Right lobe of liver (tissue), 6 donors: ENCODE results near the gene PTPRT. TPM values are rescaled to one million over a fixed set of nuclear protein-coding genes. Genes with fewer than 3 reads are reported as not detected.

Experiments
- ATAC-seq, 4 donors: fragments of 200-7000 bp; cut with Tn5 transposase; one replicate each; pipeline ENCODE4 v1.9.1; 2020; ENCODE audit warnings: mild to moderate bottlenecking in 4 of 4, moderate library complexity in 4 of 4
- DNase-seq, 3 donors: peaks; one replicate each; pipeline ENCODE4 v3.0.0-alpha.2; 2020
- H3K27ac ChIP-seq, 3 donors: fragments of 200-600 bp; one replicate each; pipeline ENCODE4 v1.8.0; 2022
- H3K27me3 ChIP-seq, 2 donors: fragments of 200-600 bp; one replicate each; pipeline ENCODE4 v1.8.0; 2022
- H3K36me3 ChIP-seq, 4 donors: fragments of 200-600 bp; sonication (generic) in 1 of 4; one replicate each; pipeline versions ENCODE4 v1.5.1 to v1.8.0; 2017 to 2022; ENCODE audit warnings: control low read depth in 1 of 4
- H3K4me1 ChIP-seq, 4 donors: fragments of 200-600 bp; sonication (generic) in 1 of 4; one replicate each; pipeline versions ENCODE4 v1.5.1 to v1.8.0; 2017 to 2022; ENCODE audit warnings: control low read depth in 1 of 4
- H3K4me3 ChIP-seq, 3 donors: fragments of 200-600 bp; one replicate each; pipeline ENCODE4 v1.8.0; 2022
- H3K9me3 ChIP-seq, 4 donors: fragments of 200-600 bp; sonication (generic) in 1 of 4; one replicate each; pipeline versions ENCODE4 v1.5.1 to v1.8.0; 2017 to 2022; ENCODE audit warnings: control low read depth in 1 of 4
- CTCF ChIP-seq, 4 donors: fragments of 200-600 bp in 3 of 4; fragments of 450-650 bp in 1 of 4; IDR thresholded peaks; one replicate each; pipeline versions ENCODE4 v1.5.1 to v1.8.0; 2016 to 2022; ENCODE audit warnings: antibody characterized with exemption in 4 of 4, mild to moderate bottlenecking in 2 of 4
- POLR2A ChIP-seq: fragments of 450-650 bp; IDR thresholded peaks from one replicate; pipeline ENCODE4 v1.6.1; 2017; ENCODE audit warnings: antibody characterized with exemption, mild to moderate bottlenecking
- WGBS: methylation state at CpG from one replicate; pipeline ENCODE4 v1.1.6; 2018; ENCODE audit warnings: low coverage, low lambda C conversion rate; ENCODE audit not compliant: insufficient coverage; ENCODE audit errors: missing lambda C conversion rate; 5-methylcytosine and 5-hydroxymethylcytosine counted together
- intact Hi-C, 2 donors: fragments of 100-400 bp; cut with DNase I; formaldehyde crosslinking; loops; one replicate each; pipeline versions ENCODE4 v1.11.2 to v1.14.1; 2022
- total RNA-seq, 6 experiments: library from RNA; depleted of rRNA in 2 of 6; stranded (reverse); fragments of >200 nt in 2 of 6; fragmentation: NEBNext Ultra II Directional in 3 of 6; extraction: Animal tissue kit (Norgen Biotek cat#: 25700) in 3 of 6; gene quantifications; one replicate each; pipeline versions ENCODE4 v1.1.0 to v1.2.4, GENCODE V29; 2016 to 2023
- donor health status: DM: no; HTN: yes; CAD: no.
- donor health status: DM: no; HTN: no; CAD: no.
- donor health status: DM: no; HTN: no; CAD: no.
- donor health status: DM: no; HTN: yes; CAD: no.
- donor health status: DM: no; HTN: yes; CAD: no.

The PTPRT gene
- total RNA-seq, 6 experiments from 2014 or later = 0.18 to 1.0 (median 0.51) TPM

DNA sequence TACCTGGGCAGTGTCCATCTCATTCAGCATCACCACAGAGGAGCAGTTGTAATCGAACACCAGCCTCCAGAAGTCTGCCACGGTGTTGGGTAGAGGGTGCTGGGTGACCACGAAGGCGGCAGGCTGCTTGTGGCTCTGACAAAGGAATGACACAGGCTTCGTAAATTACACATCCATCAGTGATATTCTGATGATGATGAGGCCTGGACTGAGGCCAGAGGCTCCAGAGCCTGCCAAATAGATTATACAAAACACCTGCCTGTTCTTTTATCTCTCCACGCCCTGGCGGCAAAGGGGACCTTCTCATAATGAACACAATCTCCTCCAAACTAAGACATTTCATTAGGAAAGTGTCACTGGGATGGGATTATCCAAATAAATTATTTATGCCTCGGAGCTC, 1091.3 kb downstream of the PTPRT start:
- DNase-seq (no peak), ATAC-seq (no peak)
- 91% methylated on average over 5 of the region's 8 CpGs for WGBS
- Histone ChIP-seq H3K27ac (no peak overlapping the region), H3K4me3 (no peak overlapping the region), H3K36me3 (no peaks in the 10 kb centered on the region), H3K4me1 (no peaks in the 10 kb centered on the region), H3K9me3 (no peaks in the 10 kb centered on the region), H3K27me3 (no peaks in the 10 kb centered on the region)
- intact Hi-C loops = no loop called here
- TF ChIP-seq CTCF (IDR thresholded peaks at IDR 0.05) (no peak), POLR2A (no peak)

GRCh38 chr20:42097741-42098140, 1092.0 kb downstream of the PTPRT start:
- Histone ChIP-seq H3K9me3 (no peaks in the 10 kb centered on the region), H3K4me3 (no peak overlapping the region), H3K4me1 (no peaks in the 10 kb centered on the region), H3K36me3 (no peaks in the 10 kb centered on the region), H3K27ac (no peak overlapping the region), H3K27me3 (no peaks in the 10 kb centered on the region)
- intact Hi-C loops = no loop called here
- TF ChIP-seq CTCF (IDR thresholded peaks at IDR 0.05) = no peak
- TF ChIP-seq POLR2A = no peak
- WGBS = 40% methylated on average over 4 of the region's 5 CpGs
- no peak for DNase-seq
- ATAC-seq = no peak

- H3K27me3 ChIP-seq = no peaks in the 10 kb centered on the region
- DNase-seq = no peak
- H3K9me3 ChIP-seq = no peaks in the 10 kb centered on the region
- H3K4me1 ChIP-seq = no peaks in the 10 kb centered on the region
- ATAC-seq = no peak
- no peak overlapping the region for H3K27ac ChIP-seq
- TF ChIP-seq CTCF (IDR thresholded peaks at IDR 0.05) (no peak), POLR2A (no peak)
- no peaks in the 10 kb centered on the region for H3K36me3 ChIP-seq
- H3K4me3 ChIP-seq = no peak overlapping the region
- intact Hi-C loops = no loop called here
- WGBS = 29% methylated on average over 2 of the region's 2 CpGs
These were observed 1094.5 kb downstream of the PTPRT start for GRCh38 chr20:42095221-42095620.

- intact Hi-C loops = no loop called here
- WGBS = 60% methylated on average over 11 of the region's 14 CpGs
- ATAC-seq = peak in 1 of 4 donors; percentile 13
These were observed 1095.9 kb downstream of the PTPRT start for GRCh38 chr20:42093542-42094440.

More at GRCh38 chr20:42093542-42094440, 1095.9 kb downstream of the PTPRT start:
- no peak for DNase-seq
- Histone ChIP-seq H3K4me3 (no peak overlapping the region), H3K4me1 (no peaks in the 10 kb centered on the region), H3K27me3 (no peaks in the 10 kb centered on the region), H3K9me3 (no peaks in the 10 kb centered on the region), H3K36me3 (no peaks in the 10 kb centered on the region), H3K27ac (no peak overlapping the region)
- TF ChIP-seq CTCF (IDR thresholded peaks at IDR 0.05) (no peak), POLR2A (no peak)
